Stimulated activated CD4-positive, alpha-beta T cell treated with anti-CD3 and anti-CD28 coated beads, TNF-alpha, amount 100 ng/mL, for 24 hours (primary cell): ENCODE results near the gene ZSCAN26.
"Not testable (repeated sequence)": the region's sequence is repeated elsewhere in the genome, so short reads cannot be mapped to it uniquely, and the experiment has no call there.

Experiments used
- DNase-seq, 3 experiments: peaks; one replicate each; pipeline ENCODE4 v3.0.0-alpha.2; 2020; ENCODE audit warnings: low read depth in 3 of 3

Gene ZSCAN26

GRCh38 chr6:28317866-28318265 is 50.9 kb downstream of the ZSCAN26 start:
- DNase-seq, result not testable (repeated sequence)

- no peak for DNase-seq
These were observed 55.7 kb downstream of the ZSCAN26 start for GRCh38 chr6:28322661-28323060.

- no peak for DNase-seq
These were observed 57.0 kb downstream of the ZSCAN26 start for GRCh38 chr6:28323813-28324424.

GRCh38 chr6:28326371-28326948 is 59.5 kb downstream of the ZSCAN26 start:
- no peak for DNase-seq
